ENCODE measurements around the gene EFR3B. TPM values are rescaled to one million over a fixed set of nuclear protein-coding genes. Genes with fewer than 3 reads are reported as not detected.
"Not testable (repeated sequence)": the region's sequence is repeated elsewhere in the genome, so short reads cannot be mapped to it uniquely, and the experiment has no call there.

The EFR3B gene
- total and polyA plus RNA-seq, 3 experiments from 2014 or later: 0.16 to 0.27 (median 0.20) TPM

GRCh38 chr2:25125189-25125588 is 83.3 kb downstream of the EFR3B start:
- POLR2A ChIA-PET: no interaction called here

GRCh38 chr2:25125976-25126375 is 84.1 kb downstream of the EFR3B start:
- H3K27me3 ChIP-seq (ENCODE audit: insufficient read depth, low read length, poor library complexity, severe bottlenecking): peaks cover 4% of the 10 kb centered on the region
- Mint-ChIP-seq H3K36me3 (no peaks in the 10 kb centered on the region), H3K4me3 (no peak overlapping the region), H3K27ac (peak overlapping the region in 1 of 8 donors; percentile 75), H3K9me3 (no peaks in the 10 kb centered on the region), H3K27me3 (peaks cover 16 to 19% of the 10 kb centered on the region in 2 donors), H3K4me1 (peaks cover 5 to 10% (median 9%) of the 10 kb centered on the region in 3 donors)
- no peaks in the 10 kb centered on the region for H3K36me3 ChIP-seq (ENCODE audit: insufficient read depth, low read length)
- POLR2A ChIA-PET: no interaction called here
- no peaks in the 10 kb centered on the region for H3K4me1 ChIP-seq (ENCODE audit: insufficient read depth, low read length)
- DNase-seq: no peak
- H3K4me3 ChIP-seq (ENCODE audit: low read length): no peak overlapping the region
- H3K27ac ChIP-seq (ENCODE audit: low read depth, low read length): no peak overlapping the region
- CTCF ChIA-PET: interaction anchor here (6.6 kb wide), 1 partner anchor 151 kb away, joined by 59 read pairs; no protein-coding TSS in a partner anchor
- H3K9me3 ChIP-seq (ENCODE audit: low read length): no peaks in the 10 kb centered on the region

More at GRCh38 chr2:25125189-25125588, 83.3 kb downstream of the EFR3B start:
- peaks cover 4% of the 10 kb centered on the region for H3K27me3 ChIP-seq (ENCODE audit: insufficient read depth, low read length, poor library complexity, severe bottlenecking)
- H3K9me3 ChIP-seq (ENCODE audit: low read length): no peaks in the 10 kb centered on the region
- H3K27ac Mint-ChIP-seq: no peak overlapping the region
- no peak for DNase-seq
- H3K27me3 Mint-ChIP-seq: peaks cover 9 to 12% of the 10 kb centered on the region in 2 donors
- CTCF ChIA-PET: no interaction called here
- no peaks in the 10 kb centered on the region for H3K9me3 Mint-ChIP-seq
- H3K36me3 ChIP-seq (ENCODE audit: insufficient read depth, low read length): no peaks in the 10 kb centered on the region
- H3K4me3 ChIP-seq (ENCODE audit: low read length): no peak overlapping the region
- no peak overlapping the region for H3K4me3 Mint-ChIP-seq
- no peak overlapping the region for H3K27ac ChIP-seq (ENCODE audit: low read depth, low read length)
- H3K4me1 ChIP-seq (ENCODE audit: insufficient read depth, low read length): no peaks in the 10 kb centered on the region
- no peaks in the 10 kb centered on the region for H3K36me3 Mint-ChIP-seq
- peaks cover 5 to 10% (median 9%) of the 10 kb centered on the region in 3 donors for H3K4me1 Mint-ChIP-seq

- H3K4me3 Mint-ChIP-seq; H3K9me3 ChIP-seq (ENCODE audit: low read length); DNase-seq; POLR2A ChIA-PET; H3K36me3 Mint-ChIP-seq; H3K27ac ChIP-seq (ENCODE audit: low read depth, low read length); H3K4me1 ChIP-seq (ENCODE audit: insufficient read depth, low read length); H3K4me3 ChIP-seq (ENCODE audit: low read length); H3K27ac Mint-ChIP-seq; H3K9me3 Mint-ChIP-seq; H3K36me3 ChIP-seq (ENCODE audit: insufficient read depth, low read length): not testable (repeated sequence)
- peaks cover 12% of the 10 kb centered on the region for H3K27me3 ChIP-seq (ENCODE audit: insufficient read depth, low read length, poor library complexity, severe bottlenecking)
- CTCF ChIA-PET: interaction anchor here (2.4 to 6.6 kb wide), 3 partner anchors 69 to 717 kb away, joined by 8 to 59 read pairs (median 23); no protein-coding TSS in a partner anchor
- Mint-ChIP-seq H3K27me3 (peaks cover 23 to 25% of the 10 kb centered on the region in 2 donors), H3K4me1 (peaks cover 10 to 14% (median 10%) of the 10 kb centered on the region in 3 donors)
Measured at GRCh38 chr2:25127071-25127470, 85.2 kb downstream of the EFR3B start.

- no peaks in the 10 kb centered on the region for H3K36me3 ChIP-seq (ENCODE audit: insufficient read depth, low read length)
- no peak for DNase-seq
- Mint-ChIP-seq H3K27ac (no peak overlapping the region), H3K9me3 (no peaks in the 10 kb centered on the region), H3K4me3 (no peak overlapping the region), H3K27me3 (peaks cover 24 to 25% of the 10 kb centered on the region in 2 donors), H3K36me3 (no peaks in the 10 kb centered on the region), H3K4me1 (peaks cover 10 to 14% (median 11%) of the 10 kb centered on the region in 3 donors)
- POLR2A ChIA-PET: no interaction called here
- H3K4me1 ChIP-seq (ENCODE audit: insufficient read depth, low read length): no peaks in the 10 kb centered on the region
- no peak overlapping the region for H3K4me3 ChIP-seq (ENCODE audit: low read length)
- no peak overlapping the region for H3K27ac ChIP-seq (ENCODE audit: low read depth, low read length)
- CTCF ChIA-PET: interaction anchor here (2.4 to 6.6 kb wide), 3 partner anchors 69 to 718 kb away, joined by 8 to 59 read pairs (median 23); no protein-coding TSS in a partner anchor
- H3K9me3 ChIP-seq (ENCODE audit: low read length): no peaks in the 10 kb centered on the region
- H3K27me3 ChIP-seq (ENCODE audit: insufficient read depth, low read length, poor library complexity, severe bottlenecking): peaks cover 15% of the 10 kb centered on the region
Measured at GRCh38 chr2:25127646-25128045, 85.8 kb downstream of the EFR3B start.

- Mint-ChIP-seq H3K9me3 (no peaks in the 10 kb centered on the region), H3K27ac (peak overlapping the region in 1 of 8 donors; percentile 75), H3K4me1 (peaks cover 10 to 14% (median 11%) of the 10 kb centered on the region in 3 donors), H3K27me3 (peaks cover 32 to 44% of the 10 kb centered on the region in 2 donors), H3K4me3 (no peak overlapping the region), H3K36me3 (no peaks in the 10 kb centered on the region)
- DNase-seq: no peak
- Histone ChIP-seq H3K27ac (ENCODE audit: low read depth, low read length) (no peak overlapping the region), H3K36me3 (ENCODE audit: insufficient read depth, low read length) (no peaks in the 10 kb centered on the region), H3K27me3 (ENCODE audit: insufficient read depth, low read length, poor library complexity, severe bottlenecking) (peaks cover 26% of the 10 kb centered on the region), H3K9me3 (ENCODE audit: low read length) (no peaks in the 10 kb centered on the region), H3K4me3 (ENCODE audit: low read length) (no peak overlapping the region), H3K4me1 (ENCODE audit: insufficient read depth, low read length) (no peaks in the 10 kb centered on the region)
- POLR2A ChIA-PET: interaction anchor here (1.0 kb wide), 2 partner anchors 155 to 157 kb away, joined by 4 read pairs; no protein-coding TSS in a partner anchor
- CTCF ChIA-PET: interaction anchor here (0.9 to 6.6 kb wide), 6 partner anchors 8 to 720 kb away, joined by 3 to 59 read pairs (median 4); no protein-coding TSS in a partner anchor
Measured at GRCh38 chr2:25129901-25130520, 88.1 kb downstream of the EFR3B start.

- H3K27ac Mint-ChIP-seq: peak overlapping the region in 1 of 8 donors; percentile 63
- H3K36me3 ChIP-seq (ENCODE audit: insufficient read depth, low read length): no peaks in the 10 kb centered on the region
- H3K4me1 Mint-ChIP-seq: peaks cover 10 to 14% (median 11%) of the 10 kb centered on the region in 3 donors
- H3K4me1 ChIP-seq (ENCODE audit: insufficient read depth, low read length): no peaks in the 10 kb centered on the region
- ChIA-PET POLR2A (no interaction called here), CTCF (interaction anchor here (1.1 to 6.6 kb wide), 4 partner anchors 10 to 304 kb away, joined by 3 to 59 read pairs (median 4); no protein-coding TSS in a partner anchor)
- no peaks in the 10 kb centered on the region for H3K9me3 Mint-ChIP-seq
- H3K27me3 ChIP-seq (ENCODE audit: insufficient read depth, low read length, poor library complexity, severe bottlenecking): peaks cover 35% of the 10 kb centered on the region
- no peaks in the 10 kb centered on the region for H3K36me3 Mint-ChIP-seq
- H3K4me3 ChIP-seq (ENCODE audit: low read length): no peak overlapping the region
- no peak overlapping the region for H3K27ac ChIP-seq (ENCODE audit: low read depth, low read length)
- H3K4me3 Mint-ChIP-seq: peak overlapping the region in 4 of 7 donors; percentile 50 to 76 (median 60)
- DNase-seq: no peak
- peaks cover 38 to 56% of the 10 kb centered on the region in 2 donors for H3K27me3 Mint-ChIP-seq
- H3K9me3 ChIP-seq (ENCODE audit: low read length): no peaks in the 10 kb centered on the region
Measured at GRCh38 chr2:25131253-25131566, 89.3 kb downstream of the EFR3B start.

- ChIA-PET POLR2A (no interaction called here), CTCF (interaction anchor here (1.1 to 6.6 kb wide), 3 partner anchors 9 to 157 kb away, joined by 4 to 59 read pairs (median 4); no protein-coding TSS in a partner anchor)
- peaks cover 42 to 61% of the 10 kb centered on the region in 2 donors for H3K27me3 Mint-ChIP-seq
- peak in 1 of 5 donors; percentile 10 for DNase-seq
- no peaks in the 10 kb centered on the region for H3K9me3 Mint-ChIP-seq
- Histone ChIP-seq H3K27me3 (ENCODE audit: insufficient read depth, low read length, poor library complexity, severe bottlenecking) (peaks cover 40% of the 10 kb centered on the region), H3K27ac (ENCODE audit: low read depth, low read length) (no peak overlapping the region), H3K9me3 (ENCODE audit: low read length) (no peaks in the 10 kb centered on the region), H3K4me3 (ENCODE audit: low read length) (no peak overlapping the region), H3K4me1 (ENCODE audit: insufficient read depth, low read length) (no peaks in the 10 kb centered on the region), H3K36me3 (ENCODE audit: insufficient read depth, low read length) (no peaks in the 10 kb centered on the region)
- H3K27ac Mint-ChIP-seq: peak overlapping the region in 2 of 8 donors; percentile 27 to 63
- peak overlapping the region in 6 of 7 donors; percentile 24 to 76 (median 56) for H3K4me3 Mint-ChIP-seq
- no peaks in the 10 kb centered on the region for H3K36me3 Mint-ChIP-seq
- H3K4me1 Mint-ChIP-seq: peaks cover 10 to 14% (median 11%) of the 10 kb centered on the region in 3 donors
Measured at GRCh38 chr2:25131567-25132298, 89.9 kb downstream of the EFR3B start.

GRCh38 chr2:25132299-25132635 is 90.4 kb downstream of the EFR3B start:
- H3K27ac Mint-ChIP-seq: no peak overlapping the region
- peaks cover 10 to 14% (median 11%) of the 10 kb centered on the region in 3 donors for H3K4me1 Mint-ChIP-seq
- H3K9me3 Mint-ChIP-seq: no peaks in the 10 kb centered on the region
- Histone ChIP-seq H3K27ac (ENCODE audit: low read depth, low read length) (no peak overlapping the region), H3K36me3 (ENCODE audit: insufficient read depth, low read length) (no peaks in the 10 kb centered on the region), H3K4me3 (ENCODE audit: low read length) (no peak overlapping the region), H3K4me1 (ENCODE audit: insufficient read depth, low read length) (no peaks in the 10 kb centered on the region), H3K27me3 (ENCODE audit: insufficient read depth, low read length, poor library complexity, severe bottlenecking) (peaks cover 40% of the 10 kb centered on the region), H3K9me3 (ENCODE audit: low read length) (no peaks in the 10 kb centered on the region)
- ChIA-PET POLR2A (no interaction called here), CTCF (no interaction called here)
- H3K4me3 Mint-ChIP-seq: peak overlapping the region in 3 of 7 donors; percentile 24 to 65 (median 28)
- H3K27me3 Mint-ChIP-seq: peaks cover 44 to 66% of the 10 kb centered on the region in 2 donors
- DNase-seq: no peak
- H3K36me3 Mint-ChIP-seq: no peaks in the 10 kb centered on the region
